Prostate gland (tissue), 2 donors: ENCODE data around the gene PPP2R5C. TPM values are rescaled to one million over a fixed set of nuclear protein-coding genes. Genes with fewer than 3 reads are reported as not detected.

Source experiments
- DNase-seq: peaks from one replicate; pipeline ENCODE4 v3.0.0-alpha.2; 2019; ENCODE audit warnings: low spot score
- H3K27ac ChIP-seq, 2 donors: fragments of 200-600 bp; sonication (generic); 2 replicates each; pipeline ENCODE4 v1.5.1; 2017 to 2019
- H3K27me3 ChIP-seq: fragments of 200-600 bp; sonication (generic); replicated peaks from 2 replicates; pipeline ENCODE4 v1.5.1; 2019; ENCODE audit not compliant: insufficient read depth
- H3K36me3 ChIP-seq, 2 donors: fragments of 200-600 bp; sonication (generic); 1 replicate in 1 of 2; 2 replicates in 1 of 2; pipeline versions ENCODE4 v1.5.1 to v1.8.1; 2017 to 2019
- H3K4me1 ChIP-seq: fragments of 200-600 bp; sonication (generic); replicated peaks from 2 replicates; pipeline ENCODE4 v1.5.1; 2019
- H3K4me3 ChIP-seq, 2 donors: fragments of 200-600 bp; sonication (generic); 2 replicates each; pipeline ENCODE4 v1.5.1; 2017 to 2019
- H3K9me3 ChIP-seq: fragments of 200-600 bp; sonication (generic); 2 replicates; pipeline ENCODE4 v1.5.1; 2017
- POLR2A ChIP-seq: fragments of 450-650 bp; IDR thresholded peaks from one replicate; pipeline ENCODE4 v1.6.1; 2016; ENCODE audit warnings: antibody characterized with exemption, mild to moderate bottlenecking
- POLR2AphosphoS5 ChIP-seq: sonication (generic); formaldehyde crosslinking; IDR thresholded peaks from one replicate; pipeline ENCODE4 v1.6.1; 2017; ENCODE audit warnings: antibody characterized with exemption
- WGBS: methylation state at CpG from one replicate; pipeline ENCODE4 v1.1.5; 2018; 5-methylcytosine and 5-hydroxymethylcytosine counted together
- intact Hi-C: fragments of 100-400 bp; cut with DNase I; formaldehyde crosslinking; loops from one replicate; pipeline ENCODE4 v1.14.2; 2022
- total RNA-seq, 2 donors: library from RNA; depleted of rRNA; stranded (reverse); fragments of >200 nt; gene quantifications; one replicate each; pipeline ENCODE4 v1.1.0, GENCODE V29; 2016
- TF ChIP-seq, protein P1 (sequence below), 4 experiments: fragments of 200-600 bp in 2 of 4; fragments of 450-650 bp in 2 of 4; sonication (generic) in 2 of 4; IDR thresholded peaks; 1 replicate in 3 of 4; 2 replicates in 1 of 4; pipeline ENCODE4 v1.5.1; 2016 to 2019; ENCODE audit warnings: antibody characterized with exemption in 4 of 4, mild to moderate bottlenecking in 2 of 4, moderate library complexity in 2 of 4

PPP2R5C gene
- total RNA-seq, 2 donors from 2014 or later, result 67.8 to 96.2 TPM

DNA sequence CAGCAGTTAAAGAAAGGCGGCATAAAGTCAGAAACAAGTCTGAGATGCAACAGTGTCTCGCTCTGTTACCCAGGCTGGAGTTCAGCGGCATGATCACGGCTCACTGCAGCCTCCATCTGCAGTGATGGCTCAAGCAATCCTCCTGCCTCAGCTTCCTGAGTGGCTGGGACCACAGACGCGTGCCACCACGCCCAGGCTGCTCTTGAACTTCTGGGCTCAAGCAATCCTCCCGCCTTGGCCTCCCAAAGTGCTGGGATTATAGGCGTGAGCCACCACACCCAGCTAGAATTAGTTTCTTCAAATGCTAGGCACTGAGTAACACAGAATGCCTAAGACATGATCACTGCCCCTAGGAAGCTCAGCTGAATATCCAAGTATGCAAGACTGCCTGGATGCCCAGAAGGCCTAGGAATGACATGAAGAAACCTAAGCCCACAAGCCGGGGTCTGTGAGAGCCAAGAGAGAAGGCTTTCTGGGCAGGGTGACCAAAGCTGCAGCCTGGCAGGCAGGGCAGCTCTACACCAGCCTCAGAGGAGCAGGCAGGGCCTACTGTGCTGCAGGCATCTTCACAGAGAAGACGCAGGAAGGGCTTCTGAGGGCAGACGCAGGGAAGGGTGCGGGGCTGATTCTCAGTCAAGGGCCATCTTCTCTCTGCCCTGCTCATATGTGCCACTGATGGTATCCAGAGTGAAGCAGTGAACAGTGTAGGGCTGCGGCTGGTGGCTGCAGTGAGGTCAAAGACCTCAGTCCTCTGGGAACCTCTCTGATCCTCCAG lies 4.3 kb upstream of the PPP2R5C start:
- H3K9me3 ChIP-seq, result no peaks in the 10 kb centered on the region
- intact Hi-C loops, result no loop called here
- H3K36me3 ChIP-seq, result no peaks in the 10 kb centered on the region
- no peak for DNase-seq
- peaks cover 5% of the 10 kb centered on the region for H3K4me1 ChIP-seq
- TF ChIP-seq POLR2AphosphoS5 (no peak), POLR2A (no peak)
- TF ChIP-seq, protein P1, sequence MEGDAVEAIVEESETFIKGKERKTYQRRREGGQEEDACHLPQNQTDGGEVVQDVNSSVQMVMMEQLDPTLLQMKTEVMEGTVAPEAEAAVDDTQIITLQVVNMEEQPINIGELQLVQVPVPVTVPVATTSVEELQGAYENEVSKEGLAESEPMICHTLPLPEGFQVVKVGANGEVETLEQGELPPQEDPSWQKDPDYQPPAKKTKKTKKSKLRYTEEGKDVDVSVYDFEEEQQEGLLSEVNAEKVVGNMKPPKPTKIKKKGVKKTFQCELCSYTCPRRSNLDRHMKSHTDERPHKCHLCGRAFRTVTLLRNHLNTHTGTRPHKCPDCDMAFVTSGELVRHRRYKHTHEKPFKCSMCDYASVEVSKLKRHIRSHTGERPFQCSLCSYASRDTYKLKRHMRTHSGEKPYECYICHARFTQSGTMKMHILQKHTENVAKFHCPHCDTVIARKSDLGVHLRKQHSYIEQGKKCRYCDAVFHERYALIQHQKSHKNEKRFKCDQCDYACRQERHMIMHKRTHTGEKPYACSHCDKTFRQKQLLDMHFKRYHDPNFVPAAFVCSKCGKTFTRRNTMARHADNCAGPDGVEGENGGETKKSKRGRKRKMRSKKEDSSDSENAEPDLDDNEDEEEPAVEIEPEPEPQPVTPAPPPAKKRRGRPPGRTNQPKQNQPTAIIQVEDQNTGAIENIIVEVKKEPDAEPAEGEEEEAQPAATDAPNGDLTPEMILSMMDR (IDR thresholded peaks at IDR 0.05), result no peak
- H3K4me3 ChIP-seq, result no peak overlapping the region
- H3K27ac ChIP-seq, result no peak overlapping the region
- 93% methylated on average over 14 of the region's 14 CpGs for WGBS
- no peaks in the 10 kb centered on the region for H3K27me3 ChIP-seq

DNA sequence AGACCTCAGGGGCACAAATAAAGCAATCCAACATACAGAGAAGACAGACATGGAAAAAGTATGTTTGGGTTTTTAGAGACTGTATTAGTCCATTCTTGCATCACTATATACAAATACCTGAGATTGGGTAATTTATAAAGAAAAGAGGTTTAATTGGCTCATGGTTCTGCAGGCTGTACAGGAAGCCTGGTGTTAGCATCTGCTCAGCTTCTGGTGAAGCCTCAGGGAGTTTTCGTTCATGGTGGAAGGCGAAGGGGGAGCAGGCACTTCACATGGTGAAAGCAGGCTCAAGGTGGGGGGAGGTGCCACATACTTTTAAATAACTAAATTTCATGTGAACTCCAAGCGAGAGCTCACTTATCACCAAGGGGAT lies 3.7 kb upstream of the PPP2R5C start:
- no peaks in the 10 kb centered on the region for H3K36me3 ChIP-seq
- TF ChIP-seq, protein P1 (IDR thresholded peaks at IDR 0.05), result no peak
- no peak for TF ChIP-seq POLR2A
- no peak for TF ChIP-seq POLR2AphosphoS5
- H3K27me3 ChIP-seq, result no peaks in the 10 kb centered on the region
- H3K9me3 ChIP-seq, result no peaks in the 10 kb centered on the region
- DNase-seq, result no peak
- H3K4me3 ChIP-seq, result no peak overlapping the region
- intact Hi-C loops, result no loop called here
- H3K27ac ChIP-seq, result no peak overlapping the region
- WGBS, result 94% methylated on average over 3 of the region's 3 CpGs
- peaks cover 5% of the 10 kb centered on the region for H3K4me1 ChIP-seq

DNA sequence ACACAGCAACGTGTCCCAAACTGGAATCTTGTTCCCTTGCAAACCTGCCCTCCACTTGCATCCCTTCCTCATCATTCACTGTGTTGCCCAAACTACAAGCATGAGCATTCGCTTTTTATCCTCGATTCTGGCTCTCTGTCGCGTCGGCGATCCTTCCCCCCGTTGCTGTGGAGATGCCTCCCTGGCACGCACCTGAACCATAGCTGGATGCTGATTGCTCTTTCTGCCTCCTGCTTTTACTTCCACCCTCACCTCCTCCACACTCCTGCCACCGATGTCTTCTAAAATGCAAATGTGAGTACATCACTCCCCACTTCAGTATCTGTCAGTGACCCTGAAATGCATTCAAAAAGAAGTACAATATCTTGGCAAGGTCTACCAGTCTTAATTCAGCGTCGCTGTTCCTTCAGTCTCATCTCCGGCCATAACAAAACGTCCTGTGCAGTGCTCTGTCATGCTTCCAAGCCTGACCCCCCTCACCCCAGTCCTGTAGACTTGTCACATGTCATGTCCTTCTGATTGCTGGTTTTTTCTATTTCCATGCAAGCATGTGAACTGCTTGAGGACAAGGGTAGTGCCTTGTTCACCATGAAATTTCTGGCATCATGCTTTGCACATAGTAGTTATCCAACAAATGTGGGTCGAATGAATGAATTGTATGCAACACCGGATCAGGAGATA lies 2.5 kb upstream of the PPP2R5C start:
- intact Hi-C loops, result no loop called here
- Histone ChIP-seq H3K27ac (no peak overlapping the region), H3K4me3 (no peak overlapping the region), H3K4me1 (peaks cover 5% of the 10 kb centered on the region), H3K36me3 (no peaks in the 10 kb centered on the region), H3K9me3 (no peaks in the 10 kb centered on the region), H3K27me3 (no peaks in the 10 kb centered on the region)
- no peak for DNase-seq
- WGBS, result 80% methylated on average over 16 of the region's 16 CpGs
- TF ChIP-seq POLR2AphosphoS5 (no peak), POLR2A (no peak)
- TF ChIP-seq, protein P1 (IDR thresholded peaks at IDR 0.05), result no peak

DNA sequence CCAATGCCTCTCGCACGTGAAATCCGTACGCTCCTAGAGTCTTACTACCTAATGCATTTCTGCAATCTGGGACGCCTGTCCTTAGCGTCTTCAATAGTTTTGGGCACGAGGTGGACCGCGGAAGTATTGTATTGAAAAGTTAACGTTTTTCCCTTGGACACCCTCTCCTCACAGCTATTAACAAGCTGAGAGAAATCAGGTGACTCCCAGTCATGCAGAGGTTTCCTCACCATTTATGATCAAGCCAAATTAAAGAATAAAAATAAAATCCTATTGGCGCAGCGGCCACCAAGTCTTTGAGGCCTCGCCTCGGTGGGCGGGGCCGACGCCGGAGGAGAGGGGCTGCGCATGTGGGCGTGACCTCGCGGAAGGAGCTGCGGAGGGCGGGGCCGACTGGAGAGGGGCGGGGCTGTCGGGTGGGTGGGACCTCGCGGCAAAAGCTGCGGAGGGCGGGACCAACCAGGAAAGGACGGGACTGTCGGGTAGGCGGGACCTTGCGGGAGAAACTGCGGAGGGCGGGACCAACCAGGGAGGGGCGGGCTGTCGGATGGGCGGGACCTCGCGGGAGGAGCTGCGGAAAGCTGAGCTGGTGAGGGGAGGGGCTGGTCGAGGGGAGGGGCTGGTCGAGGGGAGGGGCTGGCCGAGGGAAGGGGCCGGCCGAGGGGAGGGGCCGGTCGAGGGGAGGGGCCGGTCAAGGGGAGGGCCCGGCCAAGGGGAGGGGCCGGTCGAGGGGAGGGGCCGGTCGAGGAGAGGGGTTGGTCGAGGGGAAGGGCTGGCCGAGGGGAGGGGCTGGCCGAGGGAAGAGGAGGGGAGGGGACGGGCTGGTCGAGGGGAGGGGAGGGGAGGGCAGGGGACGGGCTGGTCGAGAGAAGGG lies 1.1 kb upstream of the PPP2R5C start:
- 1% methylated on average over 45 of the region's 63 CpGs for WGBS
- TF ChIP-seq POLR2AphosphoS5 (peak; percentile 83), POLR2A (peak; percentile 21)
- TF ChIP-seq, protein P1 (IDR thresholded peaks at IDR 0.05), result no peak
- Histone ChIP-seq H3K4me1 (peaks cover 5% of the 10 kb centered on the region), H3K27me3 (no peaks in the 10 kb centered on the region), H3K9me3 (no peaks in the 10 kb centered on the region), H3K36me3 (no peaks in the 10 kb centered on the region), H3K27ac (peak overlapping the region; percentile 95 to 96), H3K4me3 (peak overlapping the region; percentile 83 to 84)
- peak; percentile 99 for DNase-seq
- intact Hi-C loops, result loop anchor here (5.0 kb wide), 1 partner anchor 327 kb away; the partner anchor contains the start of gene HSP90AA1
